Stimulated activated CD4-positive, alpha-beta T cell treated with anti-CD3 and anti-CD28 coated beads, Interleukin-15, amount 100 ng/mL, for 48 hours (primary cell): ENCODE measurements around the gene TPD52L2.

ENCODE experiments used
- DNase-seq, 2 donors: peaks; one replicate each; pipeline ENCODE4 v3.0.0-alpha.2; 2020; ENCODE audit warnings: low read depth in 2 of 2

Gene TPD52L2

DNA sequence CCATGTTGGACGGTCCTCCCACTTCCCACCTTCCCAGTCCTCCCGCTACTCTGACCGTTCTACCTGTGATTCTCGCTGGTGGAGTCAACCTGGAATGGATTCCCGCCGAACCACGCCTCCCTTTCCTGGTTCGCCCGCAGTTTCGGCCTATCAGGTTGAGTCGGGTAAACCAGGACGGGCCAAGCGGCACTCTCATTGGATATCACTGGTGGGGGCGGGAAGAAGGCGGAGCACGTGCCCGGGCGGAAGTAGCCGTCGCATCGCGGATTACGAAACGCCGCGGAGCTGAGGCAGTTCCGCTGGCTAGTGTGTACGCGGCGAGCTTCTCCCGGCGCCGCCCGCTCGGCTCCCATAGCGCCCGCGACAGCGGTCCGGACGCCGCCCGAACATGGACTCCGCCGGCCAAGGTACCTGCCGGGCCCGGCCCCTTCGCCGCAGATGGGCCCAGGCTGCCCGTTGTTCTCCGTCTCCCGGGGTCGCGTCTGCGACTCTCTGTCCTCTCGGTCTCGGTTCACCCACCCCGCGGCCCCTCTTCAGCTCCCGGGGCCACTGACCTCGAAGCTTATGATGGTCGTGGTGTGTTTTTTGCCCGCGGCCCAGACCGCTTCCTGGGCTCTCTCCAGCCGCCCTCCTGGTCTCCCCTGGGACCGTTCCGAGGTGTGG, at the start of gene TPD52L2:
TPD52L2 (plus strand) TSS at position 293 of the 663 bp plus-strand sequence; CDS start at position 389, 96 bp downstream.
- DNase-seq = peak; percentile 97

GRCh38 chr20:63815615-63816253, 49.3 kb upstream of the TPD52L2 start:
- DNase-seq = no peak

DNA sequence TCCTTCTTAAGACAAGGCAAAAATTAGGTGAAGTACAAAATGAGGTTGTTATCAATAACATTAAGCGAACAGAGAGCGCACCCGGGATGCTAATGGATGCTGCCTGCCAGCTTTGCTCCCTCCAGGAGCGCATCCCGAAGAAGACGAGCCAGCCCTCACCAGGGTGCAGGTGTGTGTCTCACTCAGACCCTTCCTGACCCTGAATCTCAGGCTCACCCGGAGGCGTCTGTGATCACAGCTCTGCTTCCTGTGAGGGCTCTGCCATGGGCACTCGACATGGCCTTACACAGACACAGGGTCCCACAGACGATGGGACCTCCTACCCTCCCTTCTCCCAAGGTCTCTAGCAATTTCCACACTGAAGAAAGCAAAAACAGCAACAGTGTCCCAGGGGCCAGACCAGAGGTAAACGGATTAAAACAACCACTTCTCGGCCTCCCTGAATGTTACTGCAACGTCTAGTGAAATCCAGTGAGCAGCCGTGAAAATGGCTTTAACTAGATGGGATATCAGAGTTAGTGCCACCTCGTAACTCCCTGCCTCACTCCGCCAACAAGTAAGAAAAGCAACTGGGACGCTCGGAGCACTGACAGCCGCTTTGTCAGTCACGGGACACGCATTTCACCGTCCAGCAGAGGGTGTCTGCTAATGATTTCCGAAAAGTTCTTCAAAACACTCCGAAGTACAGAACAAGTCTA, 45.7 kb upstream of the TPD52L2 start:
- no peak for DNase-seq

DNA sequence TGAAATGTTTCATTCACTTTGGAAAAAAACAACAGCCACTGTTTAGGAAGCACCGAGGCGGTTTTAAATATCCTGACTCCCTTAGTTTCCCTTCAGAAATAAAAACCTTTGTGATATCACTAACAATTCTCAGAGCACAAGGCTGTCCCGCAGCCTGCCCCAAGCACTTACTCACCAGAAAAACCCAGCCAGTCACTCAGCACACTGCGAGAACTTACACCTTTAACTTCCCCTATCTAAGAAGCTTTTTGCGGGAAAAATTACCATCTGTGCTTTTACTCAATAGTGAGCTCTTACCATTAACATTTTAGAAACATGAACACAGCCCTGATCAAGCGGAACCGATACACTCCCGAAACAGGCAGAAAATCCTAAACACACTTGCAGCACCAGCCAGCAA, 43.3 kb upstream of the TPD52L2 start:
- no peak for DNase-seq

DNA sequence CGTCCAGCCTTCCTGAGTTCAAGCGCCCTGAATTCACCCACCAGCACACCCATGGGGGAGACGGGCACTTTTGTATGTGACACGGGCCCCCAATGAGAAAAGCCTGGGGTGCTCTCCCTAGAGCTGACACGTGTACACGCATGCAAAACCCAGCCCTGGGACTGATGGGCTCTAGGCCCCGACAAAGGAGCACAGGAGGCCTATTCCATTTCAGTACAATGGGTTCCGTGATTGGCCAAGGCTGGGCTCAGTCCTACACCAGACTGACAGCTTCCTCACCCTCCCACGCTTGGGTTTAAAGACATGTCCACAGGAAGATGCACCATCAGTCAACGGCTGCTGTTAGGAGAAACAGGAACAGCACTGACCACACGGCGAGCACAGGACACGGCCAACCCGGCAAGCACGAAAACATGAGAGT, 42.8 kb upstream of the TPD52L2 start:
- no peak for DNase-seq

DNA sequence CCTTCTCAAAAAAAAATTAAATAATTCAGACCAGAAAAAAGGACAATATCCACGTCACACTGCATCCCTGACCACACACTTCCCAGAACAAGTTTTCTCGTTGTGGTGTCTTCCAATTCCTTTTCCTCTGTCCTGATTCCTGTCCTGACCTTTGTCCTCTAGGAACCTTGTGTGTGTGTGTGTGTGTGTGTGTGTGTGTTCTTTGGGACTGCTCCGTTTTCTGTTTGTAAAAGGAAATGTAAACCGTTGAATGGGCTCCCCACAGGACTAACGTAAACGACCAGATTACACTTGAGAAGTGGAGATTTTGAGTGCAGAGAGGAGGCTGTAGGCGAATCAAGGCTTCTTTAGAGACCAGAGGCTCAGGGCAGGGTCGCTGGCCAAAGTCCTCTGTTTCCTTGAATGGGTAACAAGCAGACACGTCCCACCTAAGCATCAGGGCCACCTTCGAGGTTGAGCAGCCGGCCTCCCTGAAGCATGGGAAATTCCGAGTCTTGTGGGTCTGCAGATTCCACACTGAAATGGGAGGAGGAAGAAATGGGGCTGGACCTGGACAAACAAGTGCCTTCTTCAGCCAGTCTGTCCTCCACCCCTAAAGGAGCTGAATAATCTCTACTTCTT, 41.3 kb upstream of the TPD52L2 start:
- no peak for DNase-seq

- no peak for DNase-seq
Observed at GRCh38 chr20:63825331-63826118, 39.5 kb upstream of the TPD52L2 start.

- no peak for DNase-seq
Observed at GRCh38 chr20:63826753-63827152, 38.3 kb upstream of the TPD52L2 start.

GRCh38 chr20:63828124-63828523, 36.9 kb upstream of the TPD52L2 start:
- no peak for DNase-seq

GRCh38 chr20:63828545-63828944, 36.5 kb upstream of the TPD52L2 start:
- no peak for DNase-seq

GRCh38 chr20:63828951-63829350, 36.1 kb upstream of the TPD52L2 start:
- DNase-seq = no peak

DNA sequence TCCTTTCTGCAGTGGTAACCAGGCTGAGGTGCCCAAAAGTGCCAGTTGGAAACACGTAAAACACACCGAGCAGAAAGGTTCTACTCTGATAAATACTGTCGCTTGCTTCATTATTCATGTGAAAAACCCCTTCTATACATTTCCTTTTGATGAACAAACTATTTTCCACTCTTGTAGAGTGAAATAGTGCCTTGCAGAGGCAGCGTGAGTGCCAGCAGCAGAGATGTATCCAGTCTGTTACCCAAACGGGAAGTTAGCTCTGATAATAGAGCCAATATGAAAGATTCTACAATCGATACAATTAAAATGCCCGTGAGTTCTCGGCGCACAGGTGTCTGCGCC, 35.5 kb upstream of the TPD52L2 start:
- no peak for DNase-seq

- DNase-seq = no peak
Observed at GRCh38 chr20:63829945-63830835, 34.9 kb upstream of the TPD52L2 start.

DNA sequence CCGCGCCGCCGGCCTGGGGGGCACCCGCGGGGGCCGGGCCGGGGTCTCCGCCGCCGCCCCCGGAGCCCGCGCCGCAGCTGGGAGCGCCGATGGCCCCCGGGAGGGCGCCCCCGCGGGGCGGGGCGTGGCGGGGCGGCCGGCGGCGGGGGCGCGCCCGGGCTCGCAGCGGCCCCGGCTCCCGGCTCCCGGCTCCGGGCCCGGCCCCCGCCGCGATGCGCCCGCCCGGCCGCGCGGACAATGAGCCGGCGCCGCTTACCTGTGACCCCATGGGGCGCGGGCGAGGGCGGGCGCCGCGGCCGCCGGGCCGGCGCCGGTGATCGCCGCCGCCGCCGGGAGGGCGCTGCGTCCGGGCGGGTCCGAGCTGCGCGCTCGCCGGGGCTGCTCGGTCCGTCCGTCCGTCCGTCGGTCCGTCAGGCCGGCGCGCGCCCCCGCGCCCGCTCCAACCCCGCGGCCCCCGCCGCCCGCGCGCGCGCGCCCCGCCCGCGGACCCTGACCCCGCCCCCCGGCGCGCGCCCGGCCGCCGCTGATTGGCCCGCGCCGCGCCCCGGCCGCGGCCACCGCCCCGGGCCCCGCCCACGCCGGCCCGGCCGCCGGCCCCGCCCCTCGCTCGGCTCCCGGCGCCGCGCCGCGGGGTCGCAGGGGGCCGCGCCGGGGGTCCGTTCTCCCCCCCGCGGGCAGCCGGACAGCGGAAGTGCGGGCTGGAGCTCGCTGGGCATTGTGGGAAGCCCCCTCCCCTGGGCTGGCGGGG, 34.1 kb upstream of the TPD52L2 start, which contains the start of gene ZBTB46:
ZBTB46 (minus strand) TSS at position 424 of the 748 bp plus-strand sequence. CDS start 40,507 bp downstream, outside the sequence.
- peak in 1 of 2 donors; percentile 23 for DNase-seq

DNA sequence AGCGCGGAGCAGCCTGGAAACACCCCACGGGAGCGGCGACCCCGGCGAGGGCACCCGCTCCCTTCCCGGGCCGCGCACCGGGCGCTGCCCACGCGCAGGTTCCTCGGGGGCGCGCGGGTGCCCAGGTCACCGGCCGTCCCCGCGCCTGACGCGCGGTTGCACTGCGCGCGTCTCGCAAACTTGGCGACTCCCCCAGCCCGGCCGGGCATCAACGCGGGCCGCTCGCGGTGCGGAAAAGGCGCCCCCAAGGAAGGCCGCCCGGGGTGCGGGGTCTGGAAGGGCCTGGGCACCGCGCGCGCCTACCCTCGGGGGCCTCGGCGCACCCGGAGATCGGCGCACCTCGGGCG, 33.5 kb upstream of the TPD52L2 start:
- DNase-seq = no peak

GRCh38 chr20:63831993-63832686, 32.9 kb upstream of the TPD52L2 start:
- no peak for DNase-seq

GRCh38 chr20:63833776-63834490, 31.1 kb upstream of the TPD52L2 start:
- DNase-seq = no peak

DNA sequence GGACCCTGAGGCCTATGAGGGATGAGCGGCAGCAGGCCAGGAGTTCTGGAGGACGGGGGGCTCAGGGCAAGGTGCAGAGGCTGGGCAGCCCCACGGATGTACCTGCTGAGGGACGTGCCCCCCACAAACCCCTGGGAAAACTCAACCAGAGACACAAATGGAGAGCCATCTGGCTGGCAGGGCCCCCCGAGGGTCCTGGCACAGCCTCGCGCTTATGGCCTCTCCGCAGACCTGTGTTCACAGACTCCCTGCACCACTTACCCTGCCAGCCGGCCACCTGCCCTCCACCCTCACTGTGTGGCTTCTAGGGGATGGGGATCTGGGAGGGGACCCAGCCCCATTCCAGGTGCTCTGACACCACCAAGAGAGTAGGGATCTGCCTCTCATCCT, 30.6 kb upstream of the TPD52L2 start:
- DNase-seq = no peak
